ENCODE measurements around the gene ADAM12.
A peak's percentile ranks its signal among the peaks of the same experiment; 100 is the strongest.
"Not testable (repeated sequence)": the region's sequence is repeated elsewhere in the genome, so short reads cannot be mapped to it uniquely, and the experiment has no call there.

ADAM12 gene

DNA sequence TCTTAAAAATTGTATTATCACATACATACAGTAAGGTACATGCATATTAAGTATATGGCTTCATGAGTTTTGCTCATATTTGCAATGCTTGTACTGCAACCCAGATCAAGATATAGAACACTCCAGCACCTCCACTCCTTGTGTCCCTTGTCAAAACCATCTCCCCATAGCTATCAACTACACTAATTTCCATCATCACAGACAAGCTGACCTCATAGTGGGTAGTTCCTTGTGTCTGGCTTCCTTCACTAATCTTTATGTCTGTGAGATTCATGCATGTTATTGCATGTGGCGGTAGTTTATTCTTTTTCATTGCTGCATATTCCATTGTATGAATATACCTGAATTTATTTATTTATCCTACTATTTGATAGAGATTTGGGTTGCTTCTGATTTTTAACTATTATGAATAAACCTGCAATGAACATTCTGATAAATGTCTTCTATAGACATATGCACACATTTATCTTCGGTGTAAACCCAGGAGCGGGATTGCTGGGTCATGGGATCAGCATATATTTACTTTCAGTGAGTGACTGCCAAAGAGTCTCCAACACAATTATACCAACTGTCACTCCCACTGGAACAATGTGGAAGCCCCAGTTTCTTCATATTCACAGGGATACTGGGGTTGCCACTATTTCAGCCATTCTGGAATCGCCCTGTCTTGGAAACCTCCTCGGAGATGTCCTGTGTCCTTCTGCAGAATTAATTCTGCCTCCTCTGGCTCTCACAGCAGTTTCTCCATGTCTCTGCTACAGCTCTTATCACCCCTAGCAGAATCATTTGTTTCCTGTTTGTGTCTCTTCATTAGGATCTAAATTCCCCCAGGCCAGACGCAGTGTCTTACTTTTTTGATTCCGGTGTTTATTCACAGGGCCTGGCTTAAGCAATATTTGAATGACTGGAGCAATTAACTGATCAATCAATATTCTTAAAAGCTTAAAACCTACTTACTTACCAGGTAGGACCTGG is 14.7 kb upstream of the ADAM12 start:
- DNase-seq, result no peak

DNA sequence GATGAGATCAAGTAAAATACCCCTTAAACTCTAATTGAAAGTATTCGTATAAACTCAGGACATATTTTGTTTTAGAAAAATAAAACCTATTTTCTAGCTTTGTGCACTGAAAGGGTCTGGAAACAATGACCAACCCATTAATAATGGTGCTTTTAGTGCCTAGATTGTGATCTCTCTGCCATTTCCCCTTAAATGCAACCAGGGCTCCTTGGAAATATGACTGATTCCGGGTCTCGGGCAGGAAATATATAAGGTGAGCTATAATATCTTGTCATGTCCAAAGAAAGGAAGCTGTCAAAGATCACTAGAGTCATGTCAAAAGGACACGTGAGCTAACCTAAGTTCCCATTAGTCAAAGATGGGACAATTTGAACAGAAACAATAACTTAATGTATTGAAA is 12.4 kb upstream of the ADAM12 start:
- no peak for DNase-seq

DNA sequence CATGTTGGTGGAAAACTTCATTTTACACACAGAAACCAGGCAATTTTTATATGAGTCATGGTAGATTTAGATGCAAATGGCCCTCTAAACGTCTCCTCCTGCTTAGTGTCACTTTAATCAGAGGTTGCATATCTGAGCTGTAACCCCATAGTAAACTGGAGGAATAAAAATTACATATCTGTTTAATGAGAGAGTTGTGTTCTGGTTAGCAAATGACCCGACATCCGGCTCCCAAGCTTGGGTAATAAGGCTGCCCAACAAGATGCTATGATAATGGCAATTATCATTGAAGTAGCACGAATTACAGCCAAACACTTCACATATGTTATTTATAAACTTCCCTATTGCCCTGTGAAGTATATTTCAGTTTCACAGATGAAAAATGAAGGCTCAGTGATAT is 10.6 kb upstream of the ADAM12 start:
- DNase-seq, result no peak

DNA sequence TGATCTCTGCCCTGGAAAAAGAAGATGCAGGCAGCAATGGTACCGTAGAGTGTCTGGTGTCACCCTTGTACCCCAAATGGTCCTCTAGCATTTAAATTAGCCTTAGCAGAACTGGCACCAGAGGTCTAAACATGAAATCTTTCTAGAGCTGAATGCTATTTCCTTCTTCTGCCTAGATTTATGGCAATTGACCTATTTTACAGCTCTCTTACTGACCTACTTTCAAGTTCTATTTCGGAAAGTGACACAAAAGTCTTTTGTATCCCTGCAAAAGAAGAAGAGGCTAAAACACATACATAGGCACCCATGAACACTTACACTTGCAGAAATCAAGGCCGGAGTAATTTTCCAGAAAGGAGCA is 10.1 kb upstream of the ADAM12 start:
- DNase-seq, result no peak

DNA sequence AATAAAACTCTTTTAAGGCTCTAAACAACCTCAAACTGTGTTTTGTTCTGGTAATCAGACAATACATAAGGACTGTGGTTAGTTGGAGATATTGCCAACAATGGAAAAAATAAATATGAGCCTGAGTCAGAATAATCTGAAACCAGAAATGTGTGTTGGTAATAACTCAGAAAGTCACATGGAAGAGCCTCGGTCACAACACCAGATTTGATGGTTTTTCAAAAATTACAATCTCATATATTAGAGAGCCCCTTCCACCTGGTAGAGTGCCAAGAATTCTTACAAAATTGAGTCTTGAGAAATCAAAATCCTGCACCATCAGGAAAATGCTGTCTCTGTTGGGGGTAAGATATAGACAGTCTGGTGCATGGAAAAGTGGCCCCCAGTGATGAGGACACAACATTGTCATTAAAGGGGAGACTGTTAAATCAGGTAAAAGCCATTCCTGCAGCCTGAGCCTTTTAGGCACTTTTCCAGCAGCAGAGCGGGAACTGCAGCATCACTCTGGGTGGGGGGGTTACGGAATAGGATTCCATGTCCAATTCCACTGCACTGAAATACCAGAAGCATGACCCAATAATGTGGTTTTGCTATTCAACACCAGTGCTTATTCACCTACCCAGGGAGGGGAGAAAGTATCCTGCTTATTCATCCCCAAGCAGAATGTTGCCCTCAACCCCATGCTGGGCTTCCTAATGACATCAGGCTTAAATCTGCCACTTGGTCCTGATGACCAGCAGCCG is 9.5 kb upstream of the ADAM12 start:
- DNase-seq, result no peak

DNA sequence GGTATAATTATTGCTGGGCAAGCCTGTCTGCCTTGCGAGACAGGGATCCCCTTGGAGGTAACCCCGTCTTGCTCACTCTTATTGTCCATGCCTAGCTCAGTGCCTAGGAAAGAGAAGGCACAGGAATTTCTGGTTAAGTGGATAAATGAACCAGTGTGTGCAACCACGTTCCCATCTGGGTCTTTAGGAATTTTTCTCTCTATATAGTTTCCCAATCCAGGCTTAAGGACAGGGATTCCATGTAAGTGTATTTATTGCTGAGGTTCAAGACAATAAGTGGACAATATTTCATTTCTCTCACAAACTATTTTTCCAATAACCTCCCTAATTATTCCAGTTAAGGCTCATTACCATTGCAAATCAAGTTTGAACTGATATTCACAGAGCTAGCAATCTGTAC is 8.9 kb upstream of the ADAM12 start:
- no peak for DNase-seq

DNA sequence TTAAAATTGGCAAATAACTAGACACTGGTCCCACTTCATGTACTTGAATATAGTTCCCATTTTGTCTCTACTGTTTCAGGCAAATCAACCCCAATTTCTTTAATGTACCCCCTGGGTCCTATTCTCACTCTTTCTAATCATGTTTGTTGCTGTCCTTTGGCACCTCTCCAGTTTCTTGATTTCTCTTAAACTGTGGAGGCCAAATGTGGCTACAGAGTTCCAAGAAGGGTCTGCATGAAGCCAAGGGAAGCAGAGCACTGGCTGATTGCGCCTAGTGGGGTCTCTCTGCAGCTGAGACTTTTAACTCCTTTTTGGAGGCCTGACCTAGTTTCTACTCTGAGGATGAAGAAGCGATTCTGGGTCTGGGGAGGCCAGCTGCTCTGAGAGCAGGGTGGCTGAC is 6.7 kb upstream of the ADAM12 start:
- DNase-seq, result no peak

DNA sequence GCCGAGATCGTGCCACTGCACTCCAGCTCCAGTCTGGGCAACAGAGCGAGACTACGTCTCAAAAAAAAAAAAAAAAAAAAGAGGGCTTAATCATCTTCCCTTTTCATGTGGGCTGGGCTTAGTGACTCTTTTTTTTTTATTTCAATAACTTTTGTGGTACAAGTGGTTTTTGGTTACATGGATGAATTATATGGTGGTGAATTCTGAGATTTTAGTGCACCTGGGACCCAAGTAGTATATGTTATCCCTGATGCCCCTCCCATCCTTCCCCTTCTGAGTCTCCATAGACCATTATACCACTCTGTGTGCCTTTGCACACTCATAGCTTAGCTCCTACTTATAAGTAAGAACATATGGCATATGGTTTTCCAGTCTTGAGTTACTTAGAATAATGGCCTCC is 4.8 kb upstream of the ADAM12 start:
- DNase-seq, result no peak

DNA sequence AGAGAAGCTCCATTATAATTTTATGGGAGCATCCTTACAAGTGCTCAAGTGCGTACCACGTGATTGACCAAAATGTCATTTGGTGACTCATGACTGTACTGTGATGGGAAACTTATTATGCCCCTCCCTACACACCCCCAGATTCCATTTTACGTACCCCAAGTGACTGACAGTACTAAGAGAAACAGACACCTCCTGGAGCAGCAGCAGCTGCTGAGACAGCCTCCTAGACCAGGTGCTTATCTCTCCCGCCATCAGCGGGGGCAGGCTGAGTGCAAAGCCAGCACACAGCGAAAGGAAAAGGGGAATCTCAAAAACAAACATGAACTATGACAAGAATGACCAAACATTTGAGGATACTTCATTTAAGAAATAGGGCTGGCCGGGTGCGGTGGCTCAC is 4.2 kb upstream of the ADAM12 start:
- no peak for DNase-seq

DNA sequence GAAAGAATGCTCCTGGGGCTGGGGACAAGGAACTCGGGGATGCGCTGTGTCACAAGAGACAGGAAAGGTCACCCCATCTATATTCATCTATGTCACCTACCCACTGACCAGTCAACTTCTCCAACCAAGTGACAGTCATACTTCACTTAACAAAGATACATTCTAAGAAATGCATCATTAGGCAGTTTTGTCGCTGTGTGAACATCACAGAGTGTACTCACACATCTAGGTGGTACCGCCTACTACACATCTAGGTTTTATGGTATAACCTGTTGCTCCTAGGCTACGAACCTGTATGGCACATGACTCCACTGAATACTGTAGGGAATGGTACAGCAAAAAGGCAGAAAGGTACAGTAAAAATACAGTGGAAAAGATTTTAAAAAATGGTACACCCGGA is 3.8 kb upstream of the ADAM12 start:
- DNase-seq, result no peak

DNA sequence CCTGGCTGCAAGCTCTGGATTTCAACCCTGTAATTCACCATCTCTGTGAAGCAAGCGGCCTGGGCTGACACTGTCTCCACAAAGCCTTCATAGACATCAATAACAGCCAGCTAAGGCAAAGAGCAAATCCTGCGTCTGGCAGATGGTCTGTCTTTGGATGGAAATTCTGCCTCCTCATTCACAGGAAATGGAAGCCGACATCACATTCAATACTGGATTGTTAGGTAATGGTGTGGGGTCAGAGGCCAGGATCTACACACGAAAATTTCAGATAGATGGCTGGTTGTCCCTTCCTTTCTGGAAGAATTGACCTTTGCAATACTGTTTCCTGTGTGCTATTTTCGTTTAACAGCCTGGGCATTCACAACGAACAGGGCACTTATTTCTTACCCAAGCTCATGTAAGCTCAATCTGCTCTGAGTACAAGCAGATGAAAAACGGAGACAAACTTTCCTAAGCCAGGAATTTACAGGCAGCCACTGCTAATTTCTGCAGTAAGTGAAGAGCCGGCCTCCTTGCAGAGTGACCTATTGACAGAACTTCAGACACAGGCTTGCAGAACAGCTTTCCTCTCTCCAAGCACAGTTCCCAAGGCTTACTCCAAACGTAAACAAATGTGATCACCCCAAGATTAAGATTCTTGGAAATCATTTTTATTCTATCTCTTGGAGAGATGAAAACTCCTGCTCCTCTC is 3.1 kb upstream of the ADAM12 start:
- DNase-seq, result no peak

DNA sequence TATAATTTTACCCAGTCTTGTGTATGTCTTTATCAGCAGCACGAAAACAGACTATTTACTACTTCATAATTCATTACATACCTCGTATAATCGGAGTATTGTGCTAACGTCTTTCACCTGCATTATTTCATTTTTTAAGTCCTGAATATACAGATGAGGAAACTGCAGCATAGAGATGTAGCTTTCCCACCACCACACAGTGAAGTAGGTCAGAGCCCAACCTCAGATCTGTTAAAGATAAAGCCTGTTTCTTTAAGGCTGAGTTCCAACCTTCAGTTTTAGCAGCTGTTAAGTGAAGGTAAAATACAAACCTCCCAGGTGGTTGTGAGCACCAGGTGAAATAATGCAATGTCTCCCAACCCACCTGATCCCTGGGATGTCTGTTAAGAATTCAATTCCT is 2.0 kb upstream of the ADAM12 start:
- DNase-seq, result no peak

DNA sequence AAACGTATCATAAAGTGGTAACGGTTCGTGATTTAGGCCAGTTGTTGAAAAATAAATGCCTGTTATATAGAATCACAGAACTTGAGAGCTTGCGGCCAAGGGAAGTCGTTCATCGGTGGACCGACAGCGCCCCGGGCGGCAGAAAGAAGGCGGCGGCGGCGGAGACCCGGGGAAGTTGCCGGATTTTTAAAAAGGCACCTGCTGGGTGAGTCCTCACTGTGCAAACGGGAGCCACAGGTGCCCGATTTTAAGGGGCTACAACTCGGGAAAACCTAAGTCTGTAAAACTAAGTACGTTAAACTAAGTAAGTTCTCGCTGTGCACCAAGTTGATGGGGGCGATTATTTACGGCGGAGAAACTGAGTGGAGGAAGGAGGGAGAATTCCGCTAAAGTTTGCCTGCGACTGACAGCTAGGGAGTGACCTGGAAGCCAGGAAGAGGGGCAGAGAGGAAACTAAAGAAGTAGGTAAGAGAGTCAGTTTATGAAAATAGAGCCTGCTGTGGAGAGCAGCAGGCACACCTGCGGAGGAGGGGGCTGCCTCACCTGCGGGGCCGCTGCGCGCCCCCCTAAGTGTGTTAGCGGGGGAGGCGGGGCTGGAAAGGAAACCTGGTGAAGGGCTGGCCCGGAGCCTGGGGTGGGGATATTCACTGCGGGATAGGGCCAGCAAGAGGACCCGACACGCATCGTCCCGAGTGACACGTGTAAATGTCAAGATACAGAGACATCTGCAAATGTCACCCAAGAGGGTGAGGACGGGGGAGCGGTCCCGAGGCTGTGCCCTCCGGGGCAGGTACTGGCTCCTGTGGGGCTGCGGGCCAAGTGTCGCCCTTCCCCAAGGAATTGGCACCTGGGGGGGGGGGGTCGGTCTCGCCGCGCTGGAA is 996 bp downstream of the ADAM12 start:
- DNase-seq, result peak; percentile 51

DNA sequence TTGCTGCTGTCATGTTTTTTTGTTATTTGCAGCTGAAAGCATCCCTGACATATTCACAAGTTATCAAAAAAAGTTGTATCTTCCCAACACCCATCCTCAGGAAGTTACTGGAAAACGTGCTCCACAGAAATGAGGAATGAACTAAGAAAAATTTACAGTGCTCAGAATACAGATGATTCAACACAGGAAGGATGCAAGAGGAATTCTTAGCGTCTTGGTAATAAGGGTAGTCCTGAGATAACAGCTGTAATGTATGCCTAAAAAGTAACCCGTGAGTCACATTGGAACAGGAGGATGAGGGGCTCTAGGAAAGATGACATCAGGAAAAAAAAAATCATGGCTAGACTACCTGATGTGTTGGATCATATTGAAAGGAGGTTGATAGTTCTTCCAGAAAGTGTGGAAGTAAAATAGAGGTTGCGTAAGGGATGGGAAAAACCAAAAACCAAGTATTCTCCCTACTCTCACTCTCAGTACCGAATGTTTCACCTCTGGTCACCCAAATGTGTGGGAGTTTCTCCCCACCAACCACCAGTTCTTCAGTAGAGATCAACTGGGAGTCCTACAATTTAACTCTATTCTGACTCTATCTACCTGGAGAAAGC is 3.9 kb downstream of the ADAM12 start:
- no peak for DNase-seq

DNA sequence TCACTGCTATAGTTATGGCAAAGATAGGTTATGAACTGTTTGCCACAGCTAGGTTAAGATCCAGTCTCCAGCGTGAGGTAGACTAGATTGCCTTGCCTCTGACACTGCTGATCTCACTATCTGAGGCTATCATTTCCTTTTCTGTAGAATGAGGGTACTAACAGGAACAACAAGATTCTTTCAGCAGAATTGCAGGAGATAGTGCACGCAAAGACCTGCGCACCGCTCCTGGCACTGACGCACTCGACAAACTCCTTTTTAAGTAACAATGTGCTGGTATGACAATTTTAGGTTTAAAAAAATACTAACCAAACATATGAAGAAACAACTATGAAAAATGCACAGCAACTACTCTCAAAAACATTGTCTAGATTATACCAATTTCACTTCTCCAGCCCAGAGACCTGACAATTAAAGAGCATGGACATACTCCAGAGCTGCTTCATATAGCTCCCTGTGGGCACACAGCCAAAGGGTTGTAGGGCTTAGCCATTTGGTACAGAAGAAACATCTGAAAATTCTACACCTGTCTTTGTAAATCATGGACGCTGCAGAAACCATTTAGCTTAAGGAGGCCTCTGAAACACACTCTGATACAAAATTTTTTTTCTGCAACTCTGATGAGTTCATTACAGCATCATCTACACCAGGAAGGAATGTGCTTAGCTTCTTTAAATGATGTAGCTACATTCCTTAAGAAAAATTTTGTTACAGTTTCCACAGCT is 7.8 kb downstream of the ADAM12 start:
- no peak for DNase-seq

DNA sequence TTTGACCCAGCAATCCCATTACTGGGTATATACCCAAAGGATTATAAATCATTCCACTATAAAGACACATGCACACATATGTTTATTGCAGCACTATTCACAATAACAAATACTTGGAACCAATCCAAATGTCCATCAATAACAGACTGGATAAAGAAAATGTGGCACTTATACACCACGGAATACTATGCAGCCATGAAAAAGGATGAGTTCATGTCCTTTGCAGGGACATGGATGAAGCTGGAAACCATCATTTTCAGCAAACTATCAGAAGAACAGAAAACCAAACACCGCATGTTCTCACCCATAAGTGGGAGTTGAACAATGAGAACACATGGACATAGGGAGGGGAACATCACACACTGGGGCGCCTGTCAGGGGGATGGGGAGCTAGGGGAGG is 9.1 kb downstream of the ADAM12 start:
- not testable (repeated sequence) for DNase-seq

DNA sequence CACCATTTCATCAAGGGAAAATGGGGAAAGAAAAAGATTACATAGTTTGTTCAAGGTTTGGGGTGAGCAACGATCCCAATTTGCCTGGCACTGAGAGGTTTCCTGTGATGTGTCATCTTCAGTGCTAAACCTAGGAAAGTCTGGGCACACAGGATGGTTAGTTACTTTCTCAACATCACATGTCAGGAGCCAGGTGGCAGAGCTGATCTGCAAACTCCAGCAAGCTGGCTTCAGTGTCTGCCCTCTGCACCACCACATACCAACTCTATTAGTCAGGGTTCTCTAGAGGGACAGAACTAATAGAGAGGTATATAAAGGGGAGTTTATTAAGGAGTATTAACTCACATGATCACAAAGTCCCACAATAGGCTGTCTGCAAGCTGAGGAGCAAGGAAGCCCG is 11.3 kb downstream of the ADAM12 start:
- no peak for DNase-seq

DNA sequence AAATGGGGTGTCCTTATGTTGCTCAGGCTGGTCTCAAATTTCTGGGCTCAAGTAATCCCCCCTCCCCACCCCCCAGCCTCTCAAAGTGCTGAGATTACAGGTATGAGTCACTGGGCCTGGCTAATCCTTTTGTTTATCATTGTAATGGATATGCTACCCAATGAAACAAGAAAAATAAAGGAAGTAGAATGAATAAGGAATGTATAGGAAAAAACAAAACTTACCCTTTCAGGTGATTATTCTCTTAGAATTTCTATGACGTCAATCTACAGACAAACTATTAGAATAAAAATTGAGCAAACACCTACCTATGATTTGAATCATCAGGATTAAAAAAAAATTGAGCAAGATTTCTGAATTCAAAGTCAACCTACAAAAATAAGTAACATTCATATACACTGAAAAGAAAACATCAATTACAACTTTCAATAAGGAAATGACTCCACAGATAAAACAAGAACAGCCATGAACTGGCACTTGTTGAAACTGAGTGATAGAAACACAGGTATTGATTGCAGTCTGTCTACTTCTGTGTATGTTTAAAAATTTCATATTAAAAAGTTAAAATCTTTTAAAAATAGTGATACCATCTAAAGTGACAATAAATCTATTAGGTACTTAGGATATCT is 12.2 kb downstream of the ADAM12 start:
- DNase-seq, result no peak

DNA sequence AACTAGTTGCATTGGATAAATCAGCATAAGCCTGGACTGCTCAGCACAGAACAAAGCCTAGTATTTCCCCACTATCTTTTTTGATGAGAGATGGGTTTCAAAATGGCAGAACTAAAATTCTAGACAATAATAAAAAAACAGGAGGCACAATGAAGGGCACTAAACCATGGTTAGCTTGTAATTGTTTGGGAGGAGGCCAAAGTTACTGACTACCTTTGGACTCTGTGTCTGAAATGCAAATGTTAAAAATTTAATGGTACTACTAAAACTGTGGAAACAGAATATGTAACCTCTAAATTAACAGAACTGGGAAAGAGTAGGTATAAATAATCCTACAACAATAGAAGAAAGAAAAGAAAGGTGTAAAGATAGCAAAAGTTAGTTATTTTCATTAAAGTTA is 13.0 kb downstream of the ADAM12 start:
- no peak for DNase-seq

DNA sequence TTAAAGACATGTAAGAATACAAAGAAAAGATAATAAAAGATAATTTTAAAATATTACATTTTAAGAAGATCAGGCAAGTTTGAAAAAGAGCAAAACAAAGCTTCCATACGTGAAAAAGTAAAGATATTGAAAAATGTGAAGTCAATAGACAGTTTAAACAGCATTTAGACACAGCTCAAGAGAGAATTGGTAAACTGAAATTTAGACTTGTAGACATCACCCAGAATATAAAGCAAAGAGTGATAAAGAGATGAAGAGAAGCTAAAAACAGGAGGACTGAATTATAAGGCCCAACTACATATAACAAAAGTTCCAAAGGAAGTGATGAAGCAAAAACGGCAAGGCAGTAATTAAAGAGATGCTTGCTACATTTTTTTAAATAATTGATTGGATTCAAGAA is 13.8 kb downstream of the ADAM12 start:
- DNase-seq, result no peak

DNA sequence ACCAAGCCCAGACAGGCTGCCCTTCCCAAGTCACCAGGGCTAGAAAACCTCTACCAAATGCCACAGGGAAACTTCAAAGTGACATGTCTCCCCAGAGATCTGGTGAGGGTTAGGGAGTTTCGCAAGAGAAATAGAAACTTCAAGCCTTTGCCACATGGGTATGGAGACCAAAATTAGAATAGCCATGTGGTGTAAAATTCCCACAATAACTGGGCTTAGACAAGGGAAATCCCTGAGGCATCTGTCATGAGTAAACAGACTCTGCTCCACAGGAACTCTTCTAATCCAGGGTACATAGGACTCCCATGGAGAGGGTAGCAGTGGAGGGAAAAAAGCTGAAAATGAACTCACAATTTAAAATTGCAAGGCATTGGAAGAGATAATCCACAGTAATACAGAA is 14.3 kb downstream of the ADAM12 start:
- DNase-seq, result no peak

Measured in RPMI8226 (cell line).